Mesenchymal stem cell (in vitro differentiated cells and primary cell): ENCODE data around the gene TMEM164.
A peak's percentile ranks its signal among the peaks of the same experiment; 100 is the strongest.

Source experiments
- DNase-seq: peaks from one replicate; pipeline ENCODE4 v3.0.0-alpha.2; 2013
- H2AFZ ChIP-seq: one replicate; pipeline ENCODE4 v1.6.1; 2013; ENCODE audit warnings: low read depth, mild to moderate bottlenecking, control low read depth, inconsistent platforms, low read length, moderate library complexity
- H2AK5ac ChIP-seq: 2 replicates; pipeline ENCODE4 v1.6.1; 2013; ENCODE audit warnings: low read length, moderate library complexity, mild to moderate bottlenecking, inconsistent platforms; ENCODE audit not compliant: severe bottlenecking
- H2BK120ac ChIP-seq: one replicate; pipeline ENCODE4 v1.6.1; 2013; ENCODE audit warnings: low read depth, mild to moderate bottlenecking, inconsistent platforms, low read length, moderate library complexity
- H2BK12ac ChIP-seq, 2 experiments: one replicate each; pipeline ENCODE4 v1.6.1; 2013; ENCODE audit warnings: inconsistent platforms in 2 of 2, low read length in 2 of 2, mild to moderate bottlenecking in 2 of 2, moderate library complexity in 2 of 2, control low read depth in 1 of 2
- H2BK15ac ChIP-seq: one replicate; pipeline ENCODE4 v1.6.1; 2013; ENCODE audit warnings: mild to moderate bottlenecking, low read depth, inconsistent platforms; ENCODE audit not compliant: poor library complexity, severe bottlenecking
- H2BK5ac ChIP-seq: 2 replicates; pipeline ENCODE4 v1.6.1; 2013; ENCODE audit warnings: low read depth, mild to moderate bottlenecking, low read length, control low read depth, inconsistent platforms; ENCODE audit not compliant: poor library complexity, severe bottlenecking
- H3K14ac ChIP-seq, 2 experiments: one replicate each; pipeline ENCODE4 v1.6.1; 2013; ENCODE audit warnings: inconsistent platforms in 2 of 2, low read length in 2 of 2, control low read depth in 1 of 2, mild to moderate bottlenecking in 1 of 2, moderate library complexity in 1 of 2
- H3K18ac ChIP-seq, 2 experiments: one replicate each; pipeline ENCODE4 v1.6.1; 2013; ENCODE audit warnings: inconsistent platforms in 2 of 2, low read length in 2 of 2, control low read depth in 1 of 2, low read depth in 1 of 2, mild to moderate bottlenecking in 1 of 2
- H3K23ac ChIP-seq, 2 experiments: one replicate each; pipeline ENCODE4 v1.6.1; 2013; ENCODE audit warnings: inconsistent platforms in 2 of 2, low read length in 2 of 2, mild to moderate bottlenecking in 2 of 2, moderate library complexity in 2 of 2, control low read depth in 1 of 2
- H3K27ac ChIP-seq: 2 replicates; pipeline ENCODE4 v1.5.1; 2013; ENCODE audit warnings: mild to moderate bottlenecking, moderate library complexity, low read length, control low read depth, inconsistent platforms; ENCODE audit not compliant: poor library complexity, severe bottlenecking
- H3K27me3 ChIP-seq, 2 experiments: 2 replicates each; pipeline versions ENCODE4 v1.6.1 to v1.7.0; 2013; ENCODE audit warnings: low read length in 2 of 2, mild to moderate bottlenecking in 2 of 2, moderate library complexity in 2 of 2, control low read depth in 1 of 2, inconsistent platforms in 1 of 2; ENCODE audit not compliant: control insufficient read depth in 1 of 2, insufficient read depth in 1 of 2
- H3K36me3 ChIP-seq, 2 experiments: 2 replicates each; pipeline versions ENCODE4 v1.6.1 to v1.7.0; 2013; ENCODE audit warnings: low read length in 2 of 2, control low read depth in 1 of 2, inconsistent platforms in 1 of 2, low read depth in 1 of 2, mild to moderate bottlenecking in 1 of 2; ENCODE audit not compliant: insufficient read depth in 2 of 2, control insufficient read depth in 1 of 2
- H3K4ac ChIP-seq, 2 experiments: one replicate each; pipeline ENCODE4 v1.6.1; 2013; ENCODE audit warnings: inconsistent platforms in 2 of 2, low read length in 2 of 2, mild to moderate bottlenecking in 2 of 2, moderate library complexity in 2 of 2, control low read depth in 1 of 2, low read depth in 1 of 2
- H3K4me1 ChIP-seq: 2 replicates; pipeline ENCODE4 v1.6.1; 2013; ENCODE audit warnings: low read depth, low read length, control low read depth; ENCODE audit not compliant: control insufficient read depth, insufficient read depth
- H3K4me2 ChIP-seq: 2 replicates; pipeline ENCODE4 v1.6.1; 2013; ENCODE audit warnings: low read length, mild to moderate bottlenecking, inconsistent platforms; ENCODE audit not compliant: poor library complexity, severe bottlenecking
- H3K4me3 ChIP-seq, 2 experiments: 2 replicates each; pipeline versions ENCODE4 v1.5.1 to v1.7.0; 2013; ENCODE audit warnings: low read length in 2 of 2, mild to moderate bottlenecking in 2 of 2, control low read depth in 1 of 2, low read depth in 1 of 2; ENCODE audit not compliant: insufficient read depth in 1 of 2
- H3K79me1 ChIP-seq: replicated peaks from 2 replicates; pipeline ENCODE4 v1.6.1; 2013; ENCODE audit warnings: mild to moderate bottlenecking, control low read depth, low read length, inconsistent platforms; ENCODE audit not compliant: poor library complexity, severe bottlenecking
- H3K9ac ChIP-seq: 2 replicates; pipeline ENCODE4 v1.7.0; 2013; ENCODE audit warnings: mild to moderate bottlenecking, low read length, moderate library complexity
- H3K9me3 ChIP-seq: 2 replicates; pipeline ENCODE4 v1.7.0; 2013; ENCODE audit warnings: mild to moderate bottlenecking, low read length; ENCODE audit not compliant: control insufficient read depth
- H4K8ac ChIP-seq: one replicate; pipeline ENCODE4 v1.6.1; 2013; ENCODE audit warnings: inconsistent platforms, mild to moderate bottlenecking, low read length, moderate library complexity
- H4K91ac ChIP-seq: one replicate; pipeline ENCODE4 v1.6.1; 2013; ENCODE audit warnings: mild to moderate bottlenecking, low read length, inconsistent platforms
- WGBS: methylation state at CpG from one replicate; pipeline ENCODE4 v1.1.7; 2013; ENCODE audit warnings: mixed read lengths; 5-methylcytosine and 5-hydroxymethylcytosine counted together

Gene TMEM164

GRCh38 chrX:110172215-110172614 lies 169.3 kb downstream of the TMEM164 start:
- no peak overlapping the region for H4K8ac ChIP-seq
- H3K36me3 ChIP-seq: peaks cover 0 to 16% of the 10 kb centered on the region in 2 experiments
- H3K4me1 ChIP-seq: peaks cover 6% of the 10 kb centered on the region
- DNase-seq: no peak
- no peak overlapping the region for H3K4ac ChIP-seq
- H3K9ac ChIP-seq: no peak overlapping the region
- peaks cover 2% of the 10 kb centered on the region for H3K79me1 ChIP-seq
- H4K91ac ChIP-seq: peak overlapping the region; percentile 50
- 96% methylated on average over 5 of the region's 10 CpGs for WGBS
- no peaks in the 10 kb centered on the region for H3K9me3 ChIP-seq
- no peak overlapping the region for H2AFZ ChIP-seq
- H3K23ac ChIP-seq: no peak overlapping the region
- no peak overlapping the region for H2BK5ac ChIP-seq
- H2BK120ac ChIP-seq: no peak overlapping the region
- peaks cover 0 to 37% of the 10 kb centered on the region in 2 experiments for H3K27me3 ChIP-seq
- H3K27ac ChIP-seq: no peak overlapping the region
- H2BK15ac ChIP-seq: no peak overlapping the region
- H3K14ac ChIP-seq: peak overlapping the region in 1 of 2 experiments; percentile 44
- H2BK12ac ChIP-seq: peak overlapping the region in 1 of 2 experiments; percentile 63
- H2AK5ac ChIP-seq: no peak overlapping the region
- peak overlapping the region in 1 of 2 experiments; percentile 61 for H3K18ac ChIP-seq
- H3K4me3 ChIP-seq: no peak overlapping the region
- no peak overlapping the region for H3K4me2 ChIP-seq

GRCh38 chrX:110173192-110174175 lies 170.6 kb downstream of the TMEM164 start:
- Histone ChIP-seq H3K18ac (peak overlapping the region in 1 of 2 experiments; percentile 2), H2AK5ac (no peak overlapping the region), H3K23ac (no peak overlapping the region), H2BK12ac (no peak overlapping the region), H3K36me3 (peaks cover 0 to 16% of the 10 kb centered on the region in 2 experiments), H3K27ac (no peak overlapping the region), H3K4me2 (no peak overlapping the region), H3K9ac (no peak overlapping the region), H3K14ac (no peak overlapping the region), H3K27me3 (peaks cover 0 to 40% of the 10 kb centered on the region in 2 experiments), H3K4ac (no peak overlapping the region), H3K4me3 (no peak overlapping the region), H4K91ac (no peak overlapping the region), H3K9me3 (no peaks in the 10 kb centered on the region), H2BK120ac (peak overlapping the region; percentile 19), H3K4me1 (peaks cover 5% of the 10 kb centered on the region), H3K79me1 (peaks cover 10% of the 10 kb centered on the region), H2BK15ac (no peak overlapping the region), H2BK5ac (no peak overlapping the region), H2AFZ (no peak overlapping the region), H4K8ac (no peak overlapping the region)
- 94% methylated on average over 14 of the region's 19 CpGs for WGBS
- DNase-seq: peak; percentile 27

GRCh38 chrX:110175146-110175545 lies 172.2 kb downstream of the TMEM164 start:
- Histone ChIP-seq H3K18ac (no peak overlapping the region), H3K27ac (no peak overlapping the region), H3K36me3 (peaks cover 0 to 16% of the 10 kb centered on the region in 2 experiments), H3K4me2 (no peak overlapping the region), H4K8ac (no peak overlapping the region), H2AK5ac (no peak overlapping the region), H3K14ac (no peak overlapping the region), H4K91ac (no peak overlapping the region), H2AFZ (no peak overlapping the region), H3K9ac (no peak overlapping the region), H3K23ac (no peak overlapping the region), H2BK12ac (no peak overlapping the region), H3K4me1 (peaks cover 10% of the 10 kb centered on the region), H2BK5ac (no peak overlapping the region), H2BK120ac (no peak overlapping the region), H2BK15ac (no peak overlapping the region), H3K9me3 (no peaks in the 10 kb centered on the region), H3K4ac (no peak overlapping the region), H3K79me1 (peaks cover 12% of the 10 kb centered on the region), H3K27me3 (peaks cover 0 to 44% of the 10 kb centered on the region in 2 experiments), H3K4me3 (no peak overlapping the region)
- WGBS: 82% methylated on average over 2 of the region's 4 CpGs
- DNase-seq: no peak

- H2AFZ ChIP-seq: no peak overlapping the region
- no peak overlapping the region for H3K4me3 ChIP-seq
- no peak overlapping the region for H4K91ac ChIP-seq
- no peak overlapping the region for H3K9ac ChIP-seq
- peaks cover 0 to 44% of the 10 kb centered on the region in 2 experiments for H3K27me3 ChIP-seq
- 100% methylated on average over 3 of the region's 3 CpGs for WGBS
- no peak overlapping the region for H3K4ac ChIP-seq
- H3K9me3 ChIP-seq: no peaks in the 10 kb centered on the region
- no peak overlapping the region for H3K4me2 ChIP-seq
- H2BK120ac ChIP-seq: no peak overlapping the region
- no peak overlapping the region for H2AK5ac ChIP-seq
- no peak overlapping the region for H2BK15ac ChIP-seq
- no peak overlapping the region for H2BK5ac ChIP-seq
- H3K36me3 ChIP-seq: peaks cover 0 to 16% of the 10 kb centered on the region in 2 experiments
- peaks cover 12% of the 10 kb centered on the region for H3K79me1 ChIP-seq
- H2BK12ac ChIP-seq: peak overlapping the region in 1 of 2 experiments; percentile 25
- no peak overlapping the region for H3K18ac ChIP-seq
- peaks cover 15% of the 10 kb centered on the region for H3K4me1 ChIP-seq
- no peak overlapping the region for H3K23ac ChIP-seq
- no peak overlapping the region for H3K27ac ChIP-seq
- no peak for DNase-seq
- no peak overlapping the region for H3K14ac ChIP-seq
- H4K8ac ChIP-seq: no peak overlapping the region
Measured at GRCh38 chrX:110175696-110176095, 172.8 kb downstream of the TMEM164 start.
